HFF-Myc (cell line): ENCODE results near the gene ECD.
"Not testable (repeated sequence)": the region's sequence is repeated elsewhere in the genome, so short reads cannot be mapped to it uniquely, and the experiment has no call there.

Experiments
- DNase-seq: peaks from one replicate; pipeline ENCODE4 v3.0.0-alpha.2; 2011; ENCODE audit warnings: low read depth; ENCODE audit errors: extremely low read depth
- H3K4me3 ChIP-seq: replicated peaks from 2 replicates; pipeline ENCODE4 v1.5.1; 2011; ENCODE audit warnings: low read depth, mild to moderate bottlenecking, control low read depth, low read length
- TF ChIP-seq, protein P1 (sequence below): IDR thresholded peaks from 2 replicates; pipeline ENCODE4 v1.5.1; 2012; ENCODE audit warnings: mild to moderate bottlenecking, low read depth, low read length, control low read depth; ENCODE audit errors: missing control alignments

Gene ECD

DNA sequence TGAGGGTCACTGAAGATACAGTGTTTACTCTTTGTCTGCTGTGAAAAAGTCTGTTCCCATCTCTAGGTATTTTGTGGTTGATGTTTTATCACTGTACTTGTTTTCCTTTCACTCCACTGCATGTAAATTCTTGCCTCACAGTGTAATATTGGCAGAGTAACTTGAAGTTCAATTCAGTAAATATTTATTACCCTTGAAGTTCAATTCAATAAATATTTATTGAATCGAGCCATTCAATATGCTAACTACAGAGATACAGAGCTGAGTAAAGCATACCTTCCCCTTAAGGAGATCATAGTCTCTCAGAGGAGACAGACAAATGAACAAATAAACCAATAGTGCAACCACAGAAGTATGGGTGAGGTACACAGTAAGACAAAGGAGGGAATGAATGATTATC is 48.4 kb downstream of the ECD start:
- no peak for DNase-seq
- TF ChIP-seq, protein P1, sequence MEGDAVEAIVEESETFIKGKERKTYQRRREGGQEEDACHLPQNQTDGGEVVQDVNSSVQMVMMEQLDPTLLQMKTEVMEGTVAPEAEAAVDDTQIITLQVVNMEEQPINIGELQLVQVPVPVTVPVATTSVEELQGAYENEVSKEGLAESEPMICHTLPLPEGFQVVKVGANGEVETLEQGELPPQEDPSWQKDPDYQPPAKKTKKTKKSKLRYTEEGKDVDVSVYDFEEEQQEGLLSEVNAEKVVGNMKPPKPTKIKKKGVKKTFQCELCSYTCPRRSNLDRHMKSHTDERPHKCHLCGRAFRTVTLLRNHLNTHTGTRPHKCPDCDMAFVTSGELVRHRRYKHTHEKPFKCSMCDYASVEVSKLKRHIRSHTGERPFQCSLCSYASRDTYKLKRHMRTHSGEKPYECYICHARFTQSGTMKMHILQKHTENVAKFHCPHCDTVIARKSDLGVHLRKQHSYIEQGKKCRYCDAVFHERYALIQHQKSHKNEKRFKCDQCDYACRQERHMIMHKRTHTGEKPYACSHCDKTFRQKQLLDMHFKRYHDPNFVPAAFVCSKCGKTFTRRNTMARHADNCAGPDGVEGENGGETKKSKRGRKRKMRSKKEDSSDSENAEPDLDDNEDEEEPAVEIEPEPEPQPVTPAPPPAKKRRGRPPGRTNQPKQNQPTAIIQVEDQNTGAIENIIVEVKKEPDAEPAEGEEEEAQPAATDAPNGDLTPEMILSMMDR: no peak
- no peak overlapping the region for H3K4me3 ChIP-seq

DNA sequence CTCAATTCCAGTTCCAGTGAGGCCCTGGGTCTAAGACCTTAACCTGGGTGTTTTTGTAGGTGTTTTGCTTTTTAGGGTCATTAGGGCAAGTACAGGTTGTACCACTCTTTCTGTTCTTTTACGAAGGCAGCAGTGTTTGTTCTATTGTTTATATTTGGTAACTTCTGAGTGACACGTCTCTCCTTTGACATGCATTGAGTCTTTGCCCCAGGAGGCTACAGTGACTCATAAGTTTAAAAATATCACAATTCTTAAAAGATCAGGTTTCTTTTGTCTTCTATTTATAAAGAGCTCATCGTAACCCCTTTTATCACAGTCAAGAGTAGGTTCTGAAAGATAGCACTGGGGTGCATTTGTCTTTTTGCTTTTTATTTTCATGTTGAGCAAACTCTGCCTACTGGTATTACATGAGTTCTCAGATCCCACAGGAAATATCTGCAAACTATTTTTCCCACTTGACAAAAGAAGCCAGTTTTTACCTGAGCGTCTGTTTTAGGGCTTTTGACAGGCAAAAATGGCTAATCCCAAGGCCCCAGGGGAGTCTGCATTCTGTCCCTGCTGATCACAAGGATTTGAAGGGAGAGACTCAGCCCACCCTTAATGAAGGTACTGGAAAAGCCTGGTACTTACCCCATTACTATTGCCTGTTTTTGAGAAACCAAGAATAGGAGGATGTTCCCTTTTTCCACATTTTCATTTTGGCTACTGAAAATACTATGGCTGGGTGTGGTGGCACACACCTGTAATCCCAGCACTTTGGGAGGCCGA is 49.6 kb downstream of the ECD start:
- TF ChIP-seq, protein P1: no peak
- H3K4me3 ChIP-seq: no peak overlapping the region
- no peak for DNase-seq

DNA sequence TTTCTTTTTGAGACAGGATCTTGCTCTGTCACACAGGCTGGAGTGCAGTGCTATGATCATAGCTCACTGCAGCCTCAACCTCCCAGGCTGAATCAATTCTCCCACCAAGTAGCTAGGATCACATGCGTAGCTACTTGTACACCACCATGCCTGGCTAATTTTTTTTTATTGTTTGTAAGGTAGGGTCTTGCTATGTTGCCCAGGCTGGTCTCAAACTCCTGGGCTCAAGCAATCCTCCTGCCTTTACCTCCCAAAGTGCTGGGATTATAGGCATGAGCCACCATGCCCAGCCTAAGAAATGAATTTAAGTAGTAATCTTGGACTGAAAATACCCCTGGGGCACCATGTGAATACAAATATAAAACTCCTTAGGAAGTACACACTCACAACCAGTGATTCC is 51.8 kb downstream of the ECD start:
- TF ChIP-seq, protein P1: no peak
- no peak for DNase-seq
- no peak overlapping the region for H3K4me3 ChIP-seq

- no peak for DNase-seq
- TF ChIP-seq, protein P1: no peak
- H3K4me3 ChIP-seq: no peak overlapping the region
Observed at GRCh38 chr10:73113551-73113950, 54.3 kb downstream of the ECD start.

DNA sequence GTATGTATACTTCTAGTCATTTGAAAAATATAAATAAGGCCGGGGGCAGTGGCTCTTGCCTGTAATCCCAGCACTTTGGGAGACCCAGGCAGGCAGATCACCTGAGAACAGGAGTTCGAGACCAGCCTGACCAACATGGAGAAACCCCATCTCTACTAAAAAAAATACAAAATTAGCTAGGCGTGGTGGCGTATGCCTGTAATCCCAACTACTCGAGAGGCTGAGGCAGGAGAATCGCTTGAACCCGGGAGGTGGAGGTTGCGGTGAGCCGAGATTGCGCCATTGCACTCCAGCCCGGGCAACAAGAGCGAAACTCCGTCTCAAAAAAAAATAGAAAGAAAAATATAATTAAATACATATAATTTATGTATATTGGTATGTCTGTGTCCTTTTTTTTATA is 55.8 kb downstream of the ECD start:
- DNase-seq, H3K4me3 ChIP-seq: not testable (repeated sequence)

GRCh38 chr10:73110345-73110849 is 57.4 kb downstream of the ECD start, which contains the start of gene NUDT13:
Gene NUDT13 (plus strand): TSS chr10:73110455. CDS start chr10:73114366, 3,911 bp downstream.
- no peak for DNase-seq
- TF ChIP-seq, protein P1: no peak
- H3K4me3 ChIP-seq: peak within 1 kb of the TSS; percentile 43

- not testable (repeated sequence) for DNase-seq, H3K4me3 ChIP-seq
Observed at GRCh38 chr10:73109248-73109652, 58.6 kb downstream of the ECD start.

DNA sequence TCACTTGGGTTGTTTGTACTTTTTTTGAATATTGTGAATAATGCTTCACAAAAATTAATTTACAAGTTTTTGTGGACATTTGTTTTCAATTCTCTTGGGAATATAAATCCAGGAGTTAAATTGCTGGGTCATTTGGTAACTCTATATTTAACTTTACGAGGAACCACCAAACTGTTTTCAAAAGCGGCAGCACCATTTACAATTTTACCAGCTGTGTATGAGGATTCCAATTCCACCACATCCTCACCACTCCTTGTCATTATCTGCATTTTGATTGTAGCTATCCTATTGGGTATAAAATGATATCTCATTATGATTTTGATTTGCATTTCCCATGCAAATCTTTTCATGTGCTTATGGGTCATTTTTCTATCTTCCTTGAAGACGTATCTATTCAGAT is 61.5 kb downstream of the ECD start:
- no peak for DNase-seq
- H3K4me3 ChIP-seq: no peak overlapping the region
- TF ChIP-seq, protein P1: no peak
